ENCODE data around the gene TBC1D16. TPM values are rescaled to one million over a fixed set of nuclear protein-coding genes. Genes with fewer than 3 reads are reported as not detected.
A peak's percentile ranks its signal among the peaks of the same experiment; 100 is the strongest.

Gene TBC1D16
- total RNA-seq, 1 donor from 2014 or later: 21.7 TPM

DNA sequence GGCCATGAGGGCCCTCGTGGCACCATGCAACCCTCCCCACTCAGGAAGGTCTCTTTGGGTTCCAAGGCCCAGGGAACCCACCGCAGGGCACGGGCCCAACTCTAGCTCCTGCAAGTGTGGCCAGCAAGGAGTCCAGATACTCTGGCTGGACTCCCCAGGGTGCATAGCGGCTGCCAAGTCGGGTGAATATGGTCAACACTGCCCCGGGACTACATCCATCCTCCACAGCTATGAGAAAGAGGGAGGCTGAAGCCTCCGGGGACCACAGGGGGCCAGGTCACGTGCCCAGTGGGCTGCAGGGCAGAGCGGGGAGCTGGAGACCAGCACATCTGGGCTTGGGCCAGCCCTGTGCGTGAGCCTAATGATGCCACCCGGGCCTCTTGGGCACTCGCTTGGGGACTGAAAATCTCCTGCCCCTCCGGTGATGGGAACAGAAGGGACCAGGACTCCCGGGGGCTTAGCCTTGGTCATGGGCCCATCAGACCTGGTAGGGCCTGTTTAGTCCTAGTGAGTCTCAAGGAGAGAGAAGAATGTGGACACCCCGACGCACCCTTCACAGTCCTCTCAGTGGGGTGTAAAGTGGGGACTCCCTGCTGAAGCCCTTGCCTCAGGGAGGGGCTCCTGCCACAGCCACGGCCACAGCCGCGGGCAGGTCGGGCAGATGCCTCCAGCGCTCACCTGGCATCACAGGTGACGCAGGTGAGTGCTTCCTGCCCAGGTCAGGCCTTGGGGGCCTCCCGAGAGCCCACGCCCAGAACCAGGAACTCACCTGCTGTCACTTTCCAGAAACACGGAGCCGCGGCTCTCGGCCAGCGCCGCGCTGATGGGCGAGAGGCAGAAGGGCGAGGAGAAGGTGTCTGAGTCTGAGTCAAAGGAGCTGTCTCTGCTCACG, 26.0 kb downstream of the TBC1D16 start:
- no peak overlapping the region for H3K27ac ChIP-seq
- TF ChIP-seq, protein P1, sequence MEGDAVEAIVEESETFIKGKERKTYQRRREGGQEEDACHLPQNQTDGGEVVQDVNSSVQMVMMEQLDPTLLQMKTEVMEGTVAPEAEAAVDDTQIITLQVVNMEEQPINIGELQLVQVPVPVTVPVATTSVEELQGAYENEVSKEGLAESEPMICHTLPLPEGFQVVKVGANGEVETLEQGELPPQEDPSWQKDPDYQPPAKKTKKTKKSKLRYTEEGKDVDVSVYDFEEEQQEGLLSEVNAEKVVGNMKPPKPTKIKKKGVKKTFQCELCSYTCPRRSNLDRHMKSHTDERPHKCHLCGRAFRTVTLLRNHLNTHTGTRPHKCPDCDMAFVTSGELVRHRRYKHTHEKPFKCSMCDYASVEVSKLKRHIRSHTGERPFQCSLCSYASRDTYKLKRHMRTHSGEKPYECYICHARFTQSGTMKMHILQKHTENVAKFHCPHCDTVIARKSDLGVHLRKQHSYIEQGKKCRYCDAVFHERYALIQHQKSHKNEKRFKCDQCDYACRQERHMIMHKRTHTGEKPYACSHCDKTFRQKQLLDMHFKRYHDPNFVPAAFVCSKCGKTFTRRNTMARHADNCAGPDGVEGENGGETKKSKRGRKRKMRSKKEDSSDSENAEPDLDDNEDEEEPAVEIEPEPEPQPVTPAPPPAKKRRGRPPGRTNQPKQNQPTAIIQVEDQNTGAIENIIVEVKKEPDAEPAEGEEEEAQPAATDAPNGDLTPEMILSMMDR (IDR thresholded peaks at IDR 0.05): no peak
- H3K9me3 ChIP-seq: no peaks in the 10 kb centered on the region
- H3K27me3 ChIP-seq: no peaks in the 10 kb centered on the region
- DNase-seq (no peak), ATAC-seq (no peak)
- H3K36me3 ChIP-seq: peaks cover 12% of the 10 kb centered on the region
- intact Hi-C loops (cut with DNase I): no loop called here
- H3K4me1 ChIP-seq: peaks cover 6% of the 10 kb centered on the region
- no peak overlapping the region for H3K4me3 ChIP-seq

DNA sequence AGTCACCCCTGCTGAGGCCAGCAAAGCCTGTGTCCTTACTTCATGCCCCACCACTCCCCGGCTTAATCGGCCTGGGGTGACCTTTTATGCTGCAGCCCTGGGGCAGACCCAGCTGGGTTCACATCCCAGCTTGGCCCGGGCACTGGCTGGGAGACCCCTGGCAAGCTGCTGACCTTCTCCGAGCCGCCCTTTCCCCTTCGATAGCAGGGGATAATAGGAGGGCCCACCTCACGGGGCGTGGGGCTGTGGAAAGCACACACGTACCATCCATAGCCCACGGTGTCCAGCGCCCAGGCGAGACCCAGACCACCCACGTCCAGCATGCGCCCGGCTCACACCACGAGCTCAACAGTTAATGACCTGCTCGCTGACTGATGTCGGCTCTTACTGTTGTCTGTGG, 26.8 kb downstream of the TBC1D16 start:
- intact Hi-C loops (cut with DNase I): no loop called here
- ATAC-seq (no peak), DNase-seq (no peak)

DNA sequence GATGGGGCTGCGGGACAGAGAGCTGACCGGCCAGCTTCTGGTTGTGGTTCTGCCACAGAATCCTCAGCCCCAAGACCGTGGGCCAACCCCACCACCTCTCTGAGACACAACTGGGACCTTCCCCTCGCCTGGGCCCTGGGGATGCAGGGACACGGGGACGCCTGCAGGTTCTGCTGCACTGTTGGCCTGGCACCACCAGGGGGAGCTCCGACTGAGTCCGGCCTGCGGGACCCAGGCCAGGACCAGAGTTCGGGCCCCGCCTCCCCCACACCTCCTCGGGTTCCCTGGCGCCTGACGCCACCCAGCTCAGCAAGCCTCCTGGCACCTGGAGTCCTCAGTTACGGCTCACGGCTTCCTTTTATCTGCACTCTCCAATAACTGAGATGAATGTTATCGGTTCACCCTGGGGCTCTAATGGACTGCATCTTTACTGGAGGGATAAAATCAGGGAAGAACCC, 27.3 kb downstream of the TBC1D16 start:
- peak; percentile 93 for DNase-seq
- Histone ChIP-seq H3K27ac (no peak overlapping the region), H3K4me3 (no peak overlapping the region), H3K9me3 (no peaks in the 10 kb centered on the region), H3K36me3 (peaks cover 12% of the 10 kb centered on the region), H3K4me1 (peaks cover 6% of the 10 kb centered on the region), H3K27me3 (no peaks in the 10 kb centered on the region)
- TF ChIP-seq, protein P1 (IDR thresholded peaks at IDR 0.05): peak; percentile 98
- peak; percentile 96 for ATAC-seq
- intact Hi-C loops (cut with DNase I): no loop called here

More for the DNA sequence above, 26.8 kb downstream of the TBC1D16 start:
- Histone ChIP-seq H3K36me3 (peaks cover 12% of the 10 kb centered on the region), H3K4me3 (no peak overlapping the region), H3K4me1 (peaks cover 6% of the 10 kb centered on the region), H3K9me3 (no peaks in the 10 kb centered on the region), H3K27ac (no peak overlapping the region), H3K27me3 (no peaks in the 10 kb centered on the region)
- TF ChIP-seq, protein P1 (IDR thresholded peaks at IDR 0.05): no peak

DNA sequence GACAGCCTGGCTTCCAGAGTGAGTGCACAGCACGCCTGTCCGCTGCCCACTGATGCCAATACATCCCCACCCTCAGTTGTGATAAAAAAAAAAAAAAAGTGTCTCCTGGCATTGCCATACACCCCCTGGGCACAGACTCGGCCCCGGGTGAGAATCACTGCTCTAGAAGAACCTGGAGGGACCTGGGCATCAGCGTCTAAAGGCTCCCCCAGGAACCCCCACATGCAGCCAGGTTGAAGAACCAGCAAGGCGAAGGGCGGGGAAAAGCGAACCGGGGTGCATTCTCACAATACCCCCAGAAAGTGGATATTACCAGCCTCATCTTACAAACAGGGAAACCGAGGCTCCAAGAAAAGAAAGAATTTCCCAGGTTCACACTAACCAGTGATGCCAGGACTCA, 27.7 kb downstream of the TBC1D16 start:
- TF ChIP-seq, protein P1 (IDR thresholded peaks at IDR 0.05): no peak
- DNase-seq: no peak
- Histone ChIP-seq H3K27ac (no peak overlapping the region), H3K4me3 (no peak overlapping the region), H3K27me3 (no peaks in the 10 kb centered on the region), H3K9me3 (no peaks in the 10 kb centered on the region), H3K4me1 (peaks cover 6% of the 10 kb centered on the region), H3K36me3 (peaks cover 8% of the 10 kb centered on the region)
- ATAC-seq: no peak
- intact Hi-C loops (cut with DNase I): no loop called here

DNA sequence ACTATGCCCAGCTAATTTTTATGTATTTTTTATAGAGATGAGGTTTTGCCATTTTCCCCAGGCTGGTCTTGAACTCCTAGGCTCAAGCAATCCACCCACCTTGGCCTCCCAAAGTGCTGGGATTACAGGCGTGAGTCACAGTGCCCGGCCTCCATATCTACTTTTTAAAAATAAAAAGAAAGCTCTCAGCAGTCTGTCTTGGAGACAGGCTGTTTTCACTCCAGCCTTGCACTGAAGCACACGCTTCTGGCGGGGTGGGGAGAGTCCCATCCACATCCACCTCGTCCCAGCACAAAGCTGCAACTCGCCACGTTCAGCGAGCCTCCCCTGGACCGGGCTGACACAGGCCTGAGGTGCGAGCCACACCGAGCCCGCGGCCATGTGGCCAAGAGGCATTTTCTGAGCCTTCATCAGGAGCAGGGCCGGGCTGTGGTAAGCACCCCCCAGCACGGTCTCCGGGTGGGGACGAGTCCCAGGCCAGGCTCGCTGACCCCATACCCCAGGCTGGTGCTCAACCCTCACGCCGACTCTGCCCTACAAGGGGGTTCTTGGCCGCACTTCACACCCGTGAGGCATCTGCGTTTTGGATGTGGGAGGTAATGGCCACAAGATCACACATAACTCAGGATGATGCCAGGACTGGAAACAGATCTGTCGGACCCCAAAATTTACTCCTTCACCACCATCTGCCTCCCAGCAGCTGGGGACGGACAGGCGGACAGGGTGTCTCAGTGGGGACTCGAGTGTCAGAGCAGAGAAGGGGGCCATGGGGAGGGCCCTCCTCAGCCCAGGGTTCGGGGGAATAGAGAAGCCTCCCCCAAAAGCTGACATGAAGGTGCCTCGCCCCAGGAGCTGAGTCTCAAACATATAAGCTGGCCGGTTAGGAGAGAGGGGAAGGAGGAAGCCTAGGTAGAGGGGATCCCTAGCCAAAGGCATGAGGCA, 28.6 kb downstream of the TBC1D16 start:
- TF ChIP-seq, protein P1 (IDR thresholded peaks at IDR 0.05): no peak
- intact Hi-C loops (cut with DNase I): no loop called here
- peaks cover 6% of the 10 kb centered on the region for H3K4me1 ChIP-seq
- H3K9me3 ChIP-seq: no peaks in the 10 kb centered on the region
- no peak overlapping the region for H3K27ac ChIP-seq
- no peak for ATAC-seq
- H3K27me3 ChIP-seq: no peaks in the 10 kb centered on the region
- no peak for DNase-seq
- H3K4me3 ChIP-seq: no peak overlapping the region
- H3K36me3 ChIP-seq: no peaks in the 10 kb centered on the region
